Dedifferentiated amniotic fluid mesenchymal stem cell (primary cell): Measurements from ENCODE around the gene ALPI.

Experiments
- DNase-seq: peaks from one replicate; pipeline ENCODE4 v3.0.0-alpha.2; 2016; ENCODE audit errors: extremely low spot score

Gene ALPI

GRCh38 chr2:232501331-232501771 is 45.4 kb downstream of the ALPI start:
- no peak for DNase-seq

- DNase-seq: no peak
These were observed 45.9 kb downstream of the ALPI start for GRCh38 chr2:232501794-232502390.

GRCh38 chr2:232502511-232502910 is 46.6 kb downstream of the ALPI start:
- DNase-seq: no peak

GRCh38 chr2:232502911-232503808 is 47.2 kb downstream of the ALPI start:
- no peak for DNase-seq

- DNase-seq: no peak
These were observed 47.9 kb downstream of the ALPI start for GRCh38 chr2:232503809-232504323.

GRCh38 chr2:232504438-232504837 is 48.5 kb downstream of the ALPI start:
- DNase-seq: no peak

GRCh38 chr2:232505856-232506255 is 49.9 kb downstream of the ALPI start:
- no peak for DNase-seq

- DNase-seq: no peak
These were observed 50.8 kb downstream of the ALPI start for GRCh38 chr2:232506709-232507108.

GRCh38 chr2:232508251-232508650 is 52.3 kb downstream of the ALPI start:
- DNase-seq: no peak
